GM12878 (cell line): ENCODE results near the gene GLRX5. TPM values are rescaled to one million over a fixed set of nuclear protein-coding genes. Genes with fewer than 3 reads are reported as not detected.

Experiments
- CHD1 ChIP-seq: IDR thresholded peaks from 2 replicates; pipeline ENCODE4 v1.6.1; 2012; ENCODE audit warnings: low read depth, low read length, improper control_type of control experiment
- CHD2 ChIP-seq: IDR thresholded peaks from 2 replicates; pipeline ENCODE4 v1.6.1; 2011; ENCODE audit warnings: low read depth, low read length, improper control_type of control experiment, borderline replicate concordance
- EED ChIP-seq: sonication (generic); IDR thresholded peaks from 2 replicates; pipeline ENCODE4 v1.6.1; 2016; ENCODE audit warnings: antibody characterized with exemption, low read depth
- HDAC2 ChIP-seq: fragments of 200-600 bp; sonication (generic); IDR thresholded peaks from 2 replicates; pipeline ENCODE4 v1.6.1; 2017
- NR2C2 ChIP-seq: IDR thresholded peaks from 2 replicates; pipeline ENCODE4 v1.6.1; 2011; ENCODE audit warnings: borderline replicate concordance, low read depth; ENCODE audit not compliant: control insufficient read depth, insufficient read length
- RFX5 ChIP-seq: IDR thresholded peaks from 2 replicates; pipeline ENCODE4 v1.6.1; 2011; ENCODE audit warnings: low read depth, low read length, improper control_type of control experiment
- RUNX3 ChIP-seq: IDR thresholded peaks from 2 replicates; pipeline ENCODE4 v1.6.1; 2012; ENCODE audit warnings: low read length, inconsistent platforms
- STAT1 ChIP-seq: fragments of 450-650 bp; conservative IDR thresholded peaks from 2 replicates; pipeline ENCODE4 v1.6.1; 2014; ENCODE audit warnings: antibody characterized with exemption, mild to moderate bottlenecking
- ZZZ3 ChIP-seq: IDR thresholded peaks from 2 replicates; pipeline ENCODE4 v1.6.1; 2011; ENCODE audit warnings: low read depth; ENCODE audit not compliant: control insufficient read depth, insufficient read length
- polyA plus RNA-seq, 11 experiments: library from polyadenylated mRNA; depleted of rRNA in 4 of 11; unstranded in 6 of 11; stranded (reverse) in 5 of 11; fragments of >200 nt; fragmentation: Nextera tagmentation in 4 of 11; fragmentation: Illumina TruSeq in 1 of 11; extraction: Ambion mirVana in 4 of 11; extraction: Trizol in 1 of 11; gene quantifications; 1 replicate in 1 of 11; 2 replicates in 10 of 11; pipeline versions ENCODE4 v1.2.1 to v1.2.3, GENCODE V29; 2011 to 2016; ENCODE audit warnings: inconsistent platforms in 2 of 11, missing spikeins in 2 of 11, low read depth in 1 of 11
- total RNA-seq, 4 experiments: library from RNA; depleted of rRNA in 3 of 4; stranded (reverse); fragments of >200 nt in 3 of 4; fragmentation: Illumina TruSeq in 1 of 4; extraction: Trizol in 1 of 4; gene quantifications; 2 replicates each; pipeline versions ENCODE4 v1.2.1 to v1.2.3, GENCODE V29; 2013 to 2021
- TF ChIP-seq, protein P1 (sequence below): fragments of 450-650 bp; formaldehyde crosslinking; IDR thresholded peaks from 2 replicates; pipeline ENCODE4 v1.4.0; 2022; ENCODE audit warnings: mild to moderate bottlenecking, moderate library complexity
- TF ChIP-seq, protein P2 (sequence below): fragments of 150-350 bp; IDR thresholded peaks from 2 replicates; pipeline ENCODE4 v1.6.1; 2016; ENCODE audit warnings: low read depth, low read length
- TF ChIP-seq, protein P3 (sequence below): fragments of 450-650 bp; IDR thresholded peaks from 2 replicates; pipeline ENCODE4 v1.6.1; 2018; ENCODE audit warnings: mild to moderate bottlenecking, low read depth, moderate library complexity; ENCODE audit not compliant: partially characterized antibody
- TF ChIP-seq, protein P4 (sequence below), 3 experiments: IDR thresholded peaks in 2 of 3; conservative IDR thresholded peaks in 1 of 3; 2 replicates each; pipeline ENCODE4 v1.5.1; 2011; ENCODE audit warnings: low read depth in 3 of 3, low read length in 3 of 3, mild to moderate bottlenecking in 3 of 3, control low read depth in 2 of 3, moderate library complexity in 2 of 3, inconsistent platforms in 1 of 3, mixed read lengths in 1 of 3; ENCODE audit not compliant: control insufficient read depth in 2 of 3, insufficient read depth in 1 of 3; ENCODE audit errors: extremely low read depth in 1 of 3
- TF ChIP-seq, protein P5 (sequence below): IDR thresholded peaks from 2 replicates; pipeline ENCODE4 v1.6.1; 2012; ENCODE audit warnings: low read depth, low read length, improper control_type of control experiment
- TF ChIP-seq, protein P6 (sequence below): IDR thresholded peaks from 2 replicates; pipeline ENCODE4 v1.6.1; 2011; ENCODE audit warnings: low read depth, low read length, improper control_type of control experiment, borderline replicate concordance

GLRX5 gene
- total and polyA plus RNA-seq, 10 of the 15 experiments (the other 5 are each of a cell fraction or from before 2014, with no cell fraction given): 12.8 to 139 (median 55.4) TPM

DNA sequence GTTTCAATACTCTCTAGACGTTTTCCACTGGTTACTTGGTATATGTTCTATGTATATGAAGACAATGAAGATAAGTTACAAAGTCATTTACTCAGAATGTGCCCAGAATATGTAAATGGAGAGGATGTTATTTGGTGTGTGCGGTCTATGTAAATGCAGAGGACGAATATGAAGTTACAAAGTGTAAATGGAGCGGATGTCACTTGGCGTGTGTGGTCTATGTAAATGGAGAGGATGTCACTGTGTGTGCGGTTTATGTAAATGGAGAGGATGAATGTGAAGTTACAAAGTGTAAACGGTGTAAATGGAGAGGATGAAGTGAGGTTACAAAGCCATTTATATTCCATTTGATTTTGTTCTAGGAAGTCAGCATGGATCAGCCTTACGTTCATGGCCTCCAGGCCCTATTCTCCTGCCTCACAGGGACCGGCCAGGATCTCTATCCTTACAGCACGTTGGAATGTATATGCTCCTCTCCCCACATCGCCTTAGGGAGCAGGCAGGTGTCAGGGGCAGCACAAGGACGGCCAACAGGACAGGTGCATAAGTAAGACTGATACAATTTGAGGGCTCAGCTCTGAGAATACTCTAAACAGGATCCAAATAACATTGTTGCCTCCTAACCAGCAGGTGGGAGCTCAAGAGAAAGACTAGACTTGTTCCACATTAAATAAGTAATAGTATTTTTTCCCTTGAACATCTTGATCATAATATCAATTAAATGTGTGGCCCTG is 42.4 kb downstream of the GLRX5 start (continued):
- TF ChIP-seq, protein P1, sequence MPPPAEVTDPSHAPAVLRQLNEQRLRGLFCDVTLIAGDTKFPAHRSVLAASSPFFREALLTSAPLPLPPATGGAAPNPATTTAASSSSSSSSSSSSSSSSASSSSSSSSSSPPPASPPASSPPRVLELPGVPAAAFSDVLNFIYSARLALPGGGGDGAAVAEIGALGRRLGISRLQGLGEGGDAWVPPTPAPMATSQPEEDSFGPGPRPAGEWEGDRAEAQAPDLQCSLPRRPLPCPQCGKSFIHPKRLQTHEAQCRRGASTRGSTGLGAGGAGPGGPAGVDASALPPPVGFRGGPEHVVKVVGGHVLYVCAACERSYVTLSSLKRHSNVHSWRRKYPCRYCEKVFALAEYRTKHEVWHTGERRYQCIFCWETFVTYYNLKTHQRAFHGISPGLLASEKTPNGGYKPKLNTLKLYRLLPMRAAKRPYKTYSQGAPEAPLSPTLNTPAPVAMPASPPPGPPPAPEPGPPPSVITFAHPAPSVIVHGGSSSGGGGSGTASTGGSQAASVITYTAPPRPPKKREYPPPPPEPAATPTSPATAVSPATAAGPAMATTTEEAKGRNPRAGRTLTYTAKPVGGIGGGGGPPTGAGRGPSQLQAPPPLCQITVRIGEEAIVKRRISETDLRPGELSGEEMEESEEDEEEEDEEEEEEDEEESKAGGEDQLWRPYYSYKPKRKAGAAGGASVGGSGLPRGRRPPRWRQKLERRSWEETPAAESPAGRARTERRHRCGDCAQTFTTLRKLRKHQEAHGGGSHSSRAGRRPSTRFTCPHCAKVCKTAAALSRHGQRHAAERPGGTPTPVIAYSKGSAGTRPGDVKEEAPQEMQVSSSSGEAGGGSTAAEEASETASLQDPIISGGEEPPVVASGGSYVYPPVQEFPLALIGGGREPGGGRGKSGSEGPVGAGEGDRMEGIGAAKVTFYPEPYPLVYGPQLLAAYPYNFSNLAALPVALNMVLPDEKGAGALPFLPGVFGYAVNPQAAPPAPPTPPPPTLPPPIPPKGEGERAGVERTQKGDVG (CRISPR knock-in tag): no peak
- no peak for TF ChIP-seq EED
- TF ChIP-seq RUNX3: peak; percentile 97
- no peak for TF ChIP-seq HDAC2
- TF ChIP-seq NR2C2: no peak
- TF ChIP-seq, protein P2, sequence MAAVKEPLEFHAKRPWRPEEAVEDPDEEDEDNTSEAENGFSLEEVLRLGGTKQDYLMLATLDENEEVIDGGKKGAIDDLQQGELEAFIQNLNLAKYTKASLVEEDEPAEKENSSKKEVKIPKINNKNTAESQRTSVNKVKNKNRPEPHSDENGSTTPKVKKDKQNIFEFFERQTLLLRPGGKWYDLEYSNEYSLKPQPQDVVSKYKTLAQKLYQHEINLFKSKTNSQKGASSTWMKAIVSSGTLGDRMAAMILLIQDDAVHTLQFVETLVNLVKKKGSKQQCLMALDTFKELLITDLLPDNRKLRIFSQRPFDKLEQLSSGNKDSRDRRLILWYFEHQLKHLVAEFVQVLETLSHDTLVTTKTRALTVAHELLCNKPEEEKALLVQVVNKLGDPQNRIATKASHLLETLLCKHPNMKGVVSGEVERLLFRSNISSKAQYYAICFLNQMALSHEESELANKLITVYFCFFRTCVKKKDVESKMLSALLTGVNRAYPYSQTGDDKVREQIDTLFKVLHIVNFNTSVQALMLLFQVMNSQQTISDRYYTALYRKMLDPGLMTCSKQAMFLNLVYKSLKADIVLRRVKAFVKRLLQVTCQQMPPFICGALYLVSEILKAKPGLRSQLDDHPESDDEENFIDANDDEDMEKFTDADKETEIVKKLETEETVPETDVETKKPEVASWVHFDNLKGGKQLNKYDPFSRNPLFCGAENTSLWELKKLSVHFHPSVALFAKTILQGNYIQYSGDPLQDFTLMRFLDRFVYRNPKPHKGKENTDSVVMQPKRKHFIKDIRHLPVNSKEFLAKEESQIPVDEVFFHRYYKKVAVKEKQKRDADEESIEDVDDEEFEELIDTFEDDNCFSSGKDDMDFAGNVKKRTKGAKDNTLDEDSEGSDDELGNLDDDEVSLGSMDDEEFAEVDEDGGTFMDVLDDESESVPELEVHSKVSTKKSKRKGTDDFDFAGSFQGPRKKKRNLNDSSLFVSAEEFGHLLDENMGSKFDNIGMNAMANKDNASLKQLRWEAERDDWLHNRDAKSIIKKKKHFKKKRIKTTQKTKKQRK: no peak
- TF ChIP-seq, protein P3, sequence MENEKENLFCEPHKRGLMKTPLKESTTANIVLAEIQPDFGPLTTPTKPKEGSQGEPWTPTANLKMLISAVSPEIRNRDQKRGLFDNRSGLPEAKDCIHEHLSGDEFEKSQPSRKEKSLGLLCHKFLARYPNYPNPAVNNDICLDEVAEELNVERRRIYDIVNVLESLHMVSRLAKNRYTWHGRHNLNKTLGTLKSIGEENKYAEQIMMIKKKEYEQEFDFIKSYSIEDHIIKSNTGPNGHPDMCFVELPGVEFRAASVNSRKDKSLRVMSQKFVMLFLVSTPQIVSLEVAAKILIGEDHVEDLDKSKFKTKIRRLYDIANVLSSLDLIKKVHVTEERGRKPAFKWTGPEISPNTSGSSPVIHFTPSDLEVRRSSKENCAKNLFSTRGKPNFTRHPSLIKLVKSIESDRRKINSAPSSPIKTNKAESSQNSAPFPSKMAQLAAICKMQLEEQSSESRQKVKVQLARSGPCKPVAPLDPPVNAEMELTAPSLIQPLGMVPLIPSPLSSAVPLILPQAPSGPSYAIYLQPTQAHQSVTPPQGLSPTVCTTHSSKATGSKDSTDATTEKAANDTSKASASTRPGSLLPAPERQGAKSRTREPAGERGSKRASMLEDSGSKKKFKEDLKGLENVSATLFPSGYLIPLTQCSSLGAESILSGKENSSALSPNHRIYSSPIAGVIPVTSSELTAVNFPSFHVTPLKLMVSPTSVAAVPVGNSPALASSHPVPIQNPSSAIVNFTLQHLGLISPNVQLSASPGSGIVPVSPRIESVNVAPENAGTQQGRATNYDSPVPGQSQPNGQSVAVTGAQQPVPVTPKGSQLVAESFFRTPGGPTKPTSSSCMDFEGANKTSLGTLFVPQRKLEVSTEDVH: no peak
- no peak for TF ChIP-seq STAT1
- no peak for TF ChIP-seq CHD1
- TF ChIP-seq, protein P4, sequence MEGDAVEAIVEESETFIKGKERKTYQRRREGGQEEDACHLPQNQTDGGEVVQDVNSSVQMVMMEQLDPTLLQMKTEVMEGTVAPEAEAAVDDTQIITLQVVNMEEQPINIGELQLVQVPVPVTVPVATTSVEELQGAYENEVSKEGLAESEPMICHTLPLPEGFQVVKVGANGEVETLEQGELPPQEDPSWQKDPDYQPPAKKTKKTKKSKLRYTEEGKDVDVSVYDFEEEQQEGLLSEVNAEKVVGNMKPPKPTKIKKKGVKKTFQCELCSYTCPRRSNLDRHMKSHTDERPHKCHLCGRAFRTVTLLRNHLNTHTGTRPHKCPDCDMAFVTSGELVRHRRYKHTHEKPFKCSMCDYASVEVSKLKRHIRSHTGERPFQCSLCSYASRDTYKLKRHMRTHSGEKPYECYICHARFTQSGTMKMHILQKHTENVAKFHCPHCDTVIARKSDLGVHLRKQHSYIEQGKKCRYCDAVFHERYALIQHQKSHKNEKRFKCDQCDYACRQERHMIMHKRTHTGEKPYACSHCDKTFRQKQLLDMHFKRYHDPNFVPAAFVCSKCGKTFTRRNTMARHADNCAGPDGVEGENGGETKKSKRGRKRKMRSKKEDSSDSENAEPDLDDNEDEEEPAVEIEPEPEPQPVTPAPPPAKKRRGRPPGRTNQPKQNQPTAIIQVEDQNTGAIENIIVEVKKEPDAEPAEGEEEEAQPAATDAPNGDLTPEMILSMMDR (IDR thresholded peaks at IDR 0.05 in 2 of 3, conservative IDR thresholded peaks at IDR 0.05 in 1 of 3; ENCODE audit: control insufficient read depth in 2 of 3, extremely low read depth in 1 of 3, insufficient read depth in 1 of 3, low read depth in 3 of 3, low read length in 3 of 3): no peak
- no peak for TF ChIP-seq RFX5
- peak; percentile 64; the same call in 1 of the 2 replicates for TF ChIP-seq CHD2
- TF ChIP-seq, protein P5, sequence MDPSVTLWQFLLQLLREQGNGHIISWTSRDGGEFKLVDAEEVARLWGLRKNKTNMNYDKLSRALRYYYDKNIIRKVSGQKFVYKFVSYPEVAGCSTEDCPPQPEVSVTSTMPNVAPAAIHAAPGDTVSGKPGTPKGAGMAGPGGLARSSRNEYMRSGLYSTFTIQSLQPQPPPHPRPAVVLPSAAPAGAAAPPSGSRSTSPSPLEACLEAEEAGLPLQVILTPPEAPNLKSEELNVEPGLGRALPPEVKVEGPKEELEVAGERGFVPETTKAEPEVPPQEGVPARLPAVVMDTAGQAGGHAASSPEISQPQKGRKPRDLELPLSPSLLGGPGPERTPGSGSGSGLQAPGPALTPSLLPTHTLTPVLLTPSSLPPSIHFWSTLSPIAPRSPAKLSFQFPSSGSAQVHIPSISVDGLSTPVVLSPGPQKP: no peak
- TF ChIP-seq ZZZ3: no peak
- TF ChIP-seq, protein P6, sequence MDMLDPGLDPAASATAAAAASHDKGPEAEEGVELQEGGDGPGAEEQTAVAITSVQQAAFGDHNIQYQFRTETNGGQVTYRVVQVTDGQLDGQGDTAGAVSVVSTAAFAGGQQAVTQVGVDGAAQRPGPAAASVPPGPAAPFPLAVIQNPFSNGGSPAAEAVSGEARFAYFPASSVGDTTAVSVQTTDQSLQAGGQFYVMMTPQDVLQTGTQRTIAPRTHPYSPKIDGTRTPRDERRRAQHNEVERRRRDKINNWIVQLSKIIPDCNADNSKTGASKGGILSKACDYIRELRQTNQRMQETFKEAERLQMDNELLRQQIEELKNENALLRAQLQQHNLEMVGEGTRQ: no peak
